Mesothelial cell of epicardium (in vitro differentiated cells): ENCODE measurements around the gene CUX1. TPM values are rescaled to one million over a fixed set of nuclear protein-coding genes. Genes with fewer than 3 reads are reported as not detected.

ENCODE experiments used
- DNase-seq, 2 experiments: peaks; one replicate each; pipeline ENCODE4 v3.0.0; 2021; ENCODE audit warnings: low spot score in 2 of 2; ENCODE audit not compliant: unreplicated experiment in 2 of 2
- H3K27ac Mint-ChIP-seq: 2 replicates; pipeline ENCODE4 v1.8.0; 2021; ENCODE audit warnings: mixed read lengths
- H3K27me3 Mint-ChIP-seq: 2 replicates; pipeline ENCODE4 v1.8.0; 2021; ENCODE audit warnings: low read depth, mixed read lengths
- H3K36me3 Mint-ChIP-seq: 2 replicates; pipeline ENCODE4 v1.8.0; 2021; ENCODE audit warnings: mixed read lengths
- H3K4me1 Mint-ChIP-seq: 2 replicates; pipeline ENCODE4 v1.8.0; 2021; ENCODE audit warnings: mixed read lengths
- H3K4me3 Mint-ChIP-seq: 2 replicates; pipeline ENCODE4 v1.8.0; 2021; ENCODE audit warnings: mild to moderate bottlenecking, moderate library complexity, mixed read lengths
- H3K9me3 Mint-ChIP-seq: 2 replicates; pipeline ENCODE4 v1.8.0; 2021; ENCODE audit warnings: mixed read lengths
- total RNA-seq: library from RNA; stranded (reverse); gene quantifications from 3 replicates; pipeline ENCODE4 v1.2.1, GENCODE V29; 2021
- TF ChIP-seq, protein P1 (sequence below): fragments of 200-600 bp; sonication (generic); IDR thresholded peaks from one replicate; pipeline ENCODE4 v1.5.0; 2021; ENCODE audit warnings: antibody characterized with exemption; ENCODE audit not compliant: unreplicated experiment

Gene CUX1
- total RNA-seq, 1 donor from 2014 or later, result 158 TPM

DNA sequence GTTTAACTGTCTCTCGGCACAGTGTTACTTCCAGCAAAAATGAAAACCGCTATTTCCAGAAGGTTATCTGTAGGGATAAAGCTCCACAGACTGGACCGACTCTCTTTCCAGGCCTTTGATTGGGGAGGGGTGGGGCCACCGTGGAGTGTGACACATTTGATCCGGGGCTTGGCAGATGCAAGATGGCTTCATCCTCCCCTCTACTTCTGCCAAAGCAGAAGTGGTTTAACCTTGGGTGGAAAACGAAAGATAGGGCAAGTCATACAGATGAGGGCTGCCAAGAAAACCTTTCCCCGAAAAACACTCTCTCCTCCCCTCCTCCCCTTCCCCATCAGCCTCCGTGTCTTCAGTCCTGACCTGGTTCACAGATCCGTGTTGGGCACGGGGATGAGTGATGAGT lies 329.6 kb downstream of the CUX1 start:
- Mint-ChIP-seq H3K36me3 (peaks cover 33% of the 10 kb centered on the region), H3K4me3 (no peak overlapping the region), H3K27ac (no peak overlapping the region), H3K9me3 (no peaks in the 10 kb centered on the region), H3K4me1 (peaks cover 7% of the 10 kb centered on the region), H3K27me3 (no peaks in the 10 kb centered on the region)
- no peak for DNase-seq
- TF ChIP-seq, protein P1, sequence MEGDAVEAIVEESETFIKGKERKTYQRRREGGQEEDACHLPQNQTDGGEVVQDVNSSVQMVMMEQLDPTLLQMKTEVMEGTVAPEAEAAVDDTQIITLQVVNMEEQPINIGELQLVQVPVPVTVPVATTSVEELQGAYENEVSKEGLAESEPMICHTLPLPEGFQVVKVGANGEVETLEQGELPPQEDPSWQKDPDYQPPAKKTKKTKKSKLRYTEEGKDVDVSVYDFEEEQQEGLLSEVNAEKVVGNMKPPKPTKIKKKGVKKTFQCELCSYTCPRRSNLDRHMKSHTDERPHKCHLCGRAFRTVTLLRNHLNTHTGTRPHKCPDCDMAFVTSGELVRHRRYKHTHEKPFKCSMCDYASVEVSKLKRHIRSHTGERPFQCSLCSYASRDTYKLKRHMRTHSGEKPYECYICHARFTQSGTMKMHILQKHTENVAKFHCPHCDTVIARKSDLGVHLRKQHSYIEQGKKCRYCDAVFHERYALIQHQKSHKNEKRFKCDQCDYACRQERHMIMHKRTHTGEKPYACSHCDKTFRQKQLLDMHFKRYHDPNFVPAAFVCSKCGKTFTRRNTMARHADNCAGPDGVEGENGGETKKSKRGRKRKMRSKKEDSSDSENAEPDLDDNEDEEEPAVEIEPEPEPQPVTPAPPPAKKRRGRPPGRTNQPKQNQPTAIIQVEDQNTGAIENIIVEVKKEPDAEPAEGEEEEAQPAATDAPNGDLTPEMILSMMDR, result no peak

DNA sequence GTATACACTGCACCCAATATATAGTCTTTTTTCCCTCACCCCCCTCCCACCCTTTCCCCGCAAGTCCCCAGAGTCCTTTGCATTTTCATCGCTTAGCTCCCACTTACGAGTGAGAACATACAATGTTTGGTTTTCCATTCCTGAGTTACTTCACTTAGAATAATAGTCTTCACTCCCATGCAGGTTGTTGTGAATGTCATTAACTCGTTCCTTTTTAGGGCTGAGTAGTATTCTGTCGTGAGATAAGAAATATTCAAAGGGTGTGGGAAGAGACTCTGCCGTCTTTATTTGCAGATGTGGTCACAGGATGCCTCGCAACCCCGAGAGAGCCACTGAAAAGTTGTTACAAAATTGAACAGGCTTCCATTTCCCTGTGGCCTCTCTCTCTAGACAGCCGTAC lies 331.4 kb downstream of the CUX1 start:
- no peak overlapping the region for H3K27ac Mint-ChIP-seq
- no peaks in the 10 kb centered on the region for H3K9me3 Mint-ChIP-seq
- H3K4me1 Mint-ChIP-seq, result peaks cover 20% of the 10 kb centered on the region
- TF ChIP-seq, protein P1, result no peak
- no peak for DNase-seq
- H3K36me3 Mint-ChIP-seq, result peaks cover 29% of the 10 kb centered on the region
- no peak overlapping the region for H3K4me3 Mint-ChIP-seq
- no peaks in the 10 kb centered on the region for H3K27me3 Mint-ChIP-seq

DNA sequence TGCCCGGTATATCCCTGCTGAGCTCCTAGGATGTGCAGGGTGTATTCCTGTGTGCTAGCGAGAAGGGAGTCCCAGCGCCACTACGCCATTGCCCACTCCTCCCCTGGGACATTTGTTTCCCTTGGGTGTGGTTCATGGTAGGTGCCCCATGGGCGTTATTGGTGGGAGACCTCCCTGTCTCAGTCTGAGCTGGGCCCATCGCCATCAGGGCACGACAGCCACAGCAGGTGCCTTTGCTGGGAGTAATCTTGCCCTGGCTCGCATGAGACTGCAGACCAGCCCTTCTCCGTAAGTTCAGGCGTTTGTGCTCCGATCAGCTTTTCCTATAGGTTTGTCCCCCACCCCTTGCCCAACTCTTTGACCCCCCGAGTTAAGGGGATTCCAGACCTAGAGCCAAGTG lies 332.0 kb downstream of the CUX1 start:
- H3K4me1 Mint-ChIP-seq, result peaks cover 20% of the 10 kb centered on the region
- H3K9me3 Mint-ChIP-seq, result no peaks in the 10 kb centered on the region

DNA sequence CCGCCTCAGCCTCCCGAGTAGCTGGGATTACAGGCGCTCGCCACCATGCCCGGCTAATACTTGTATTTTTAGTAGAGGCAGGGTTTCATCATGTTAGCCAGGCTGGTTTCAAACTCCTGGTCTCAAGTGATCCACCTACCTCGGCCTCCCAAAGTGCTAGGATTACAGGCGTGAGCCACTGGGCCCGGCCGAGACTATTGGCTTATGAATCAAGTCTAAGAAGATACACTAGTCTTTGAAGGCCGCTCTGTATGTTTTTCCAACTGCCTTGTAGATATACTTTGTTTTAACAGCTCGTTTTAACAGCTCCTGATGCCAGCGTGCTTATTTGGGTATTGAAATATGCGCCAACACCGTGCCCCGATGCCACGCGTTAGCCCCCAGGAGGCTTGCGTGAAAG lies 332.8 kb downstream of the CUX1 start:
- TF ChIP-seq, protein P1, result no peak
- Mint-ChIP-seq H3K4me1 (peaks cover 20% of the 10 kb centered on the region), H3K4me3 (no peak overlapping the region), H3K27ac (no peak overlapping the region), H3K36me3 (peaks cover 21% of the 10 kb centered on the region), H3K9me3 (no peaks in the 10 kb centered on the region), H3K27me3 (no peaks in the 10 kb centered on the region)
- no peak for DNase-seq

More for the DNA sequence above, 332.0 kb downstream of the CUX1 start:
- peaks cover 24% of the 10 kb centered on the region for H3K36me3 Mint-ChIP-seq
- DNase-seq, result no peak
- no peak overlapping the region for H3K27ac Mint-ChIP-seq
- H3K4me3 Mint-ChIP-seq, result no peak overlapping the region
- H3K27me3 Mint-ChIP-seq, result no peaks in the 10 kb centered on the region
- TF ChIP-seq, protein P1, result no peak

DNA sequence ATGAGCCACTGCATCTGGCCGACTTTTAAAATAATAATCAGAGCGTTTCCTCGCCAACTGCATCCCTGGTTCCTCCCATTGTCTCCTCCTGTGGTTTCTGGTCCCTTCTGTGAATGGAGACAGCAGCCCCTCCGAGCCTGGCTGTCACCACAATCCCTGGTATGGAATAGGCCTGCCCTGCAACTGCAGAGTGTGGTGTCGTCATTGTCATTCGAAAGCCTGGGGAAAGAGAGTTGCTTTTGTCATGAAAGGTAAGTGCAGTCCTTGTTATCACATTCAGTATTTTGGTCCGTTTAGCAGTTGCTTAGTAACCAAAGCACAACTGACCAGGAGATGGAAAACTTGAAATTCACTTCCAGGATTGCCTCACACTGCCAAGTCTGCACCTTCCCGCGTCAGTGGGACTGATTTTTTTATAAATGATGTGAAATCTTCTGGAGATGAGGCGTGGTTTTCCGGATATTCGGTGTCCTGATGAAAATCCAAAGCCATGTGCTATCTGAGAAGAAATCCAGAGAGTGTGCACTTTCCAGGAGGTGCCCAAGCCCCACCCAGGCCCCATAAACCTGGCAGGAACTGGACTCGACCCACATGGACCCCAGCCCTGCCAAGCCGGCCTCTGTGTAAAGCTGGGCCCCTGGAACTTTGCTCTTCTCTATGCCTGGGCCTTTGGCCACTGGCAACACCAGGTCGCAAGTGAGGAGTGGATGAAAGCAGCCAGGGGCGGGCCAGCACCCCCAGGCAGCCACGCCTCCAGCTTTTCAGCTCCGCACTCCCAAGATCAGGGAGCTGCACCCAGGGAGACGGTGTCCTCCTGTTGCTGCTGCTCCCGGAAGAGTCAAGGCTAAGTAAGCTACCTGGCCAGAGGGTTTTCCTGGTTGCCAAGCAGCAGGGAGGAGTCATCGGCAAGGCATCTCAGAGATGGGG lies 335.5 kb downstream of the CUX1 start:
- no peak overlapping the region for H3K4me3 Mint-ChIP-seq

More for the DNA sequence above, 335.5 kb downstream of the CUX1 start:
- peaks cover 15% of the 10 kb centered on the region for H3K36me3 Mint-ChIP-seq
- peak overlapping the region; percentile 96 for H3K27ac Mint-ChIP-seq
- peaks cover 29% of the 10 kb centered on the region for H3K4me1 Mint-ChIP-seq
- no peaks in the 10 kb centered on the region for H3K9me3 Mint-ChIP-seq
- no peak for DNase-seq
- TF ChIP-seq, protein P1, result no peak
- H3K27me3 Mint-ChIP-seq, result no peaks in the 10 kb centered on the region
